SK-N-SH (cell line): ENCODE data around the gene C1orf52.

Source experiments
- EP300 ChIP-seq, 2 experiments: IDR thresholded peaks; 2 replicates each; pipeline versions ENCODE4 v1.4.0 to v1.6.1; 2012; ENCODE audit warnings: borderline replicate concordance in 1 of 2, low read depth in 1 of 2, low read length in 1 of 2
- EZH2phosphoT487 ChIP-seq: fragments of 200-600 bp; sonication (generic); IDR thresholded peaks from 2 replicates; pipeline ENCODE4 v1.6.1; 2017; ENCODE audit warnings: low read depth, mixed run types, mild to moderate bottlenecking, antibody characterized with exemption, moderate library complexity, borderline replicate concordance
- FOXM1 ChIP-seq: IDR thresholded peaks from 2 replicates; pipeline ENCODE4 v1.4.0; 2012; ENCODE audit warnings: low read depth, mild to moderate bottlenecking
- JUND ChIP-seq: IDR thresholded peaks from 2 replicates; pipeline ENCODE4 v1.4.0; 2012
- POLR2AphosphoS5 ChIP-seq: IDR thresholded peaks from 2 replicates; pipeline ENCODE4 v1.6.1; 2012; ENCODE audit warnings: low read depth, low read length
- SIN3A ChIP-seq: IDR thresholded peaks from 2 replicates; pipeline ENCODE4 v1.6.1; 2012; ENCODE audit warnings: low read depth, mild to moderate bottlenecking, low read length, moderate library complexity, borderline replicate concordance
- YY1 ChIP-seq: IDR thresholded peaks from 2 replicates; pipeline ENCODE4 v1.4.0; 2012; ENCODE audit warnings: low read depth, mild to moderate bottlenecking
- TF ChIP-seq, protein P1 (sequence below): fragments of 200-600 bp; sonication (generic); IDR thresholded peaks from 2 replicates; pipeline ENCODE4 v1.6.1; 2017; ENCODE audit warnings: antibody characterized with exemption, mild to moderate bottlenecking, moderate library complexity

GRCh38 chr1:85262985-85263384 is 3.5 kb upstream of the C1orf52 start:
- no peak for TF ChIP-seq POLR2AphosphoS5
- TF ChIP-seq, protein P1, sequence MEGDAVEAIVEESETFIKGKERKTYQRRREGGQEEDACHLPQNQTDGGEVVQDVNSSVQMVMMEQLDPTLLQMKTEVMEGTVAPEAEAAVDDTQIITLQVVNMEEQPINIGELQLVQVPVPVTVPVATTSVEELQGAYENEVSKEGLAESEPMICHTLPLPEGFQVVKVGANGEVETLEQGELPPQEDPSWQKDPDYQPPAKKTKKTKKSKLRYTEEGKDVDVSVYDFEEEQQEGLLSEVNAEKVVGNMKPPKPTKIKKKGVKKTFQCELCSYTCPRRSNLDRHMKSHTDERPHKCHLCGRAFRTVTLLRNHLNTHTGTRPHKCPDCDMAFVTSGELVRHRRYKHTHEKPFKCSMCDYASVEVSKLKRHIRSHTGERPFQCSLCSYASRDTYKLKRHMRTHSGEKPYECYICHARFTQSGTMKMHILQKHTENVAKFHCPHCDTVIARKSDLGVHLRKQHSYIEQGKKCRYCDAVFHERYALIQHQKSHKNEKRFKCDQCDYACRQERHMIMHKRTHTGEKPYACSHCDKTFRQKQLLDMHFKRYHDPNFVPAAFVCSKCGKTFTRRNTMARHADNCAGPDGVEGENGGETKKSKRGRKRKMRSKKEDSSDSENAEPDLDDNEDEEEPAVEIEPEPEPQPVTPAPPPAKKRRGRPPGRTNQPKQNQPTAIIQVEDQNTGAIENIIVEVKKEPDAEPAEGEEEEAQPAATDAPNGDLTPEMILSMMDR, result no peak
- TF ChIP-seq EZH2phosphoT487, result no peak
- TF ChIP-seq EP300 (IDR thresholded peaks at IDR 0.05; ENCODE audit: borderline replicate concordance in 1 of 2, low read depth in 1 of 2, low read length in 1 of 2), result no peak
- TF ChIP-seq FOXM1, result no peak
- TF ChIP-seq YY1, result no peak
- TF ChIP-seq SIN3A, result no peak
- no peak for TF ChIP-seq JUND
